ENCODE measurements around the gene IGFL1. TPM values are rescaled to one million over a fixed set of nuclear protein-coding genes. Genes with fewer than 3 reads are reported as not detected.
"Not testable (repeated sequence)": the region's sequence is repeated elsewhere in the genome, so short reads cannot be mapped to it uniquely, and the experiment has no call there.

The IGFL1 gene
- total and polyA plus RNA-seq, 2 of the 8 experiments (the other 6 are each of a cell fraction or from before 2014, with no cell fraction given), result not detected

DNA sequence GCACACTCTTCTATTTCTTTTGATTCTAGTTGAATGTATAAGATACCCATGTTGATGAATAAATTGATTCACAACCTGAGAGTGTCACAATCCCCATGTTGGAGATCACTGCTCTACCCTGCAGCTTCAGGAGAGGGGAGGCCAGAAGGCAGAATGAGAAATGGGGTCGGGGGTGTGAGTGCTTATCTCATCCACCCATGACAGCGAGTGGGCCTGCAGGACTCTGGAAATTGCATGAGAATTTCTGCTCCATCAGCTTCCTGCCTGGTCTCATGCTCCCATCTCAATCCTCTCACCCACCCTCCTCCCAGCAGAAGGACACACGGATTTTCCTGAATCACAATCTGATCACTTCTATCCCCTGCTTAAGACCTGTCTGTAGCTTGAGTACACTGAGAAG, 22.9 kb upstream of the IGFL1 start (continued):
- TF ChIP-seq JUN (IDR thresholded peaks at IDR 0.05; ENCODE audit: low read depth, low read length) (no peak), POU5F1 (IDR thresholded peaks at IDR 0.05; ENCODE audit: low read depth, low read length) (no peak), GABPA (IDR thresholded peaks at IDR 0.05; ENCODE audit: borderline replicate concordance, insufficient read depth, low read length) (no peak), TAF7 (optimal IDR thresholded peaks at IDR 0.05; ENCODE audit: borderline replicate concordance, low read depth, low read length) (no peak), POLR2A (IDR thresholded peaks at IDR 0.05; ENCODE audit: control extremely low read depth in 1 of 2, low read depth in 2 of 2, low read length in 2 of 2) (no peak)

DNA sequence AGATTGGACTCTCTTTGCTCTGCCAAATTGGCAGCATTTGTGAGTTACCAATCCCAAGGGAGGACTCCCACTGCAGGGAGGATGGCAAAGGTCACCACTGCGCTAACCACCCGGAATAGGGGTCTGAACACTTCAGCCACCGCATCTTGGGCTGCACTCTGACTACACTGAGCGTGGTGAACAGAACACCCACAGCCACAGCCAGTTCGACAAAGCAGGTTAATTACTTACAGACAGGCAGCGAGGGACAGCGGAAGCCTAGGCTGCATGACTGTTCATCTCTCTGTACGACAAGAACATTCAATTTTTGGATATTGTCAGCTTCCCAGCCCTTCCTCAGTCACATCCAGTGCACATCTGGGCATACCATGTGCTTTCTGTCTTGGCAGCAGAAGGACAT, 21.7 kb upstream of the IGFL1 start:
- H3K23ac ChIP-seq (ENCODE audit: insufficient read length); H2BK120ac ChIP-seq (replicated peaks; ENCODE audit: low read depth, low read length); H3K23me2 ChIP-seq (ENCODE audit: low read depth, low read length); H4K5ac ChIP-seq (ENCODE audit: insufficient read length, low read depth, low read length); H3K4me3 ChIP-seq (ENCODE audit: extremely low read depth in 1 of 4, insufficient read depth in 2 of 4, low read depth in 3 of 4, low read length in 4 of 4); POLR2A ChIA-PET (ENCODE audit: partially characterized antibody); H3K27ac ChIP-seq (ENCODE audit: low read depth, low read length); H3K36me3 ChIP-seq (ENCODE audit: control insufficient read depth in 2 of 4, insufficient read depth in 4 of 4, low read length in 3 of 4); H3K14ac ChIP-seq (ENCODE audit: insufficient read length); FAIRE-seq; H3K9me3 ChIP-seq (ENCODE audit: insufficient read depth in 2 of 2, low read depth in 1 of 2, low read length in 1 of 2); H3K79me1 ChIP-seq (ENCODE audit: low read depth, low read length); H3K27me3 ChIP-seq (replicated peaks in 1 of 4; ENCODE audit: control insufficient read depth in 3 of 4, extremely low read depth in 1 of 4, insufficient read depth in 3 of 4, low read length in 3 of 4); H2BK5ac ChIP-seq (ENCODE audit: low read depth, low read length); H2BK20ac ChIP-seq (ENCODE audit: low read length); H3K4me2 ChIP-seq (ENCODE audit: insufficient read depth in 1 of 2, low read depth in 2 of 2, low read length in 2 of 2); H3K9ac ChIP-seq (replicated peaks in 1 of 4; ENCODE audit: extremely low read depth in 1 of 4, low read depth in 3 of 4, low read length in 3 of 4); H2AFZ ChIP-seq (ENCODE audit: low read length); H3K4ac ChIP-seq (replicated peaks; ENCODE audit: insufficient read length, low read depth, low read length); H4K20me1 ChIP-seq (replicated peaks in 1 of 2; ENCODE audit: control insufficient read depth in 1 of 2, insufficient read depth in 2 of 2, low read length in 2 of 2); H2BK15ac ChIP-seq (ENCODE audit: low read length); DNase-seq (ENCODE audit: low read depth in 1 of 2, low spot score in 2 of 2); H4K8ac ChIP-seq (ENCODE audit: extremely low read depth, insufficient read depth, low read length); H4K91ac ChIP-seq (replicated peaks; ENCODE audit: insufficient read length, low read length); H3K56ac ChIP-seq (replicated peaks; ENCODE audit: insufficient read length, low read depth, low read length); H2BK12ac ChIP-seq (ENCODE audit: low read depth, low read length); H3K79me2 ChIP-seq (ENCODE audit: control insufficient read depth in 1 of 2, insufficient read depth in 2 of 2, low read length in 2 of 2); H3K18ac ChIP-seq (ENCODE audit: extremely low read depth, low read length): not testable (repeated sequence)
- WGBS, 2 experiments (ENCODE audit: extremely low coverage in 1 of 2, insufficient coverage in 1 of 2, insufficient read length in 1 of 2, insufficient replicate concordance in 2 of 2, low coverage in 1 of 2, low lambda C conversion rate in 2 of 2, missing lambda C conversion rate in 1 of 2), result 84% methylated on average over 5 of the region's 8 CpGs; no CpG with 5 or more reads in 1 of the 2 experiments
- Histone ChIP-seq H3K4me1 (replicated peaks in 1 of 4; ENCODE audit: control insufficient read depth in 3 of 4, insufficient read depth in 4 of 4, low read length in 3 of 4) (peaks cover 3 to 17% (median 6%) of the 10 kb centered on the region in 4 experiments; a peak in 5 of 7 replicates), H2AK5ac (ENCODE audit: low read depth, low read length) (peak overlapping the region; percentile 1; the same call in 1 of the 2 replicates)
- CTCF ChIA-PET (ENCODE audit: partially characterized antibody), result interaction anchor here (0.8 to 2.1 kb wide), 3 partner anchors 57 to 129 kb away, joined by 3 to 7 read pairs (median 3); no protein-coding TSS in a partner anchor

All from H1 (cell line).